HG02981 (cell line): ENCODE results near the gene RAB40C.

Experiments used
- ATAC-seq: cut with Tn5 transposase; IDR thresholded peaks from one replicate; pipeline ENCODE4 v1.9.1; 2021; ENCODE audit warnings: mild to moderate bottlenecking, moderate library complexity; ENCODE audit not compliant: unreplicated experiment

RAB40C gene

GRCh38 chr16:641326-642188 lies 51.7 kb downstream of the RAB40C start, which contains the start of gene MCRIP2:
MCRIP2 (plus strand) TSS chr16:641828; CDS start chr16:641992, 164 bp downstream.
- no peak for ATAC-seq

- no peak for ATAC-seq
These were observed 52.6 kb downstream of the RAB40C start for GRCh38 chr16:642189-643049.

- no peak for ATAC-seq
These were observed 53.1 kb downstream of the RAB40C start for GRCh38 chr16:643050-643368.

GRCh38 chr16:644556-644955 lies 54.7 kb downstream of the RAB40C start:
- no peak for ATAC-seq

GRCh38 chr16:645852-646678 lies 56.2 kb downstream of the RAB40C start:
- no peak for ATAC-seq

GRCh38 chr16:646679-647172 lies 56.9 kb downstream of the RAB40C start:
- ATAC-seq: no peak

GRCh38 chr16:647173-647902 lies 57.5 kb downstream of the RAB40C start:
- no peak for ATAC-seq

- no peak for ATAC-seq
These were observed 58.4 kb downstream of the RAB40C start for GRCh38 chr16:648071-648780.

- peak; percentile 73 for ATAC-seq
These were observed 59.1 kb downstream of the RAB40C start, which contains the start of gene WDR90 for GRCh38 chr16:648781-649589. WDR90 (plus strand) TSS chr16:649365; CDS start chr16:649417, 52 bp downstream.

- no peak for ATAC-seq
These were observed 59.8 kb downstream of the RAB40C start for GRCh38 chr16:649631-650030.

GRCh38 chr16:651844-652243 lies 62.0 kb downstream of the RAB40C start:
- ATAC-seq: no peak

GRCh38 chr16:652454-653305 lies 62.8 kb downstream of the RAB40C start:
- no peak for ATAC-seq

GRCh38 chr16:654034-654433 lies 64.2 kb downstream of the RAB40C start:
- ATAC-seq: no peak

- no peak for ATAC-seq
These were observed 67.6 kb downstream of the RAB40C start for GRCh38 chr16:657487-657886.

GRCh38 chr16:658679-659571 lies 69.1 kb downstream of the RAB40C start:
- no peak for ATAC-seq

- ATAC-seq: no peak
These were observed 69.8 kb downstream of the RAB40C start for GRCh38 chr16:659618-660017.

GRCh38 chr16:660132-660458 lies 70.2 kb downstream of the RAB40C start:
- ATAC-seq: no peak
